Gastroesophageal sphincter (tissue), 3 donors: Measurements from ENCODE around the gene C1orf122.

Experiments used
- EP300 ChIP-seq: sonication (generic); formaldehyde crosslinking; IDR thresholded peaks from one replicate; pipeline ENCODE4 v1.6.1; 2017; ENCODE audit warnings: antibody characterized with exemption, mild to moderate bottlenecking
- POLR2A ChIP-seq, 2 donors: fragments of 450-650 bp; IDR thresholded peaks; one replicate each; pipeline ENCODE4 v1.6.1; 2017; ENCODE audit warnings: antibody characterized with exemption in 2 of 2, mild to moderate bottlenecking in 2 of 2, moderate library complexity in 1 of 2
- POLR2AphosphoS5 ChIP-seq: sonication (generic); formaldehyde crosslinking; IDR thresholded peaks from one replicate; pipeline ENCODE4 v1.6.1; 2017; ENCODE audit warnings: antibody characterized with exemption
- TF ChIP-seq, protein P1 (sequence below), 4 experiments: fragments of 200-600 bp in 2 of 4; fragments of 450-650 bp in 2 of 4; sonication (generic) in 1 of 4; IDR thresholded peaks; one replicate each; pipeline ENCODE4 v1.5.1; 2017 to 2019; ENCODE audit warnings: antibody characterized with exemption in 4 of 4, mild to moderate bottlenecking in 2 of 4, moderate library complexity in 2 of 4

DNA sequence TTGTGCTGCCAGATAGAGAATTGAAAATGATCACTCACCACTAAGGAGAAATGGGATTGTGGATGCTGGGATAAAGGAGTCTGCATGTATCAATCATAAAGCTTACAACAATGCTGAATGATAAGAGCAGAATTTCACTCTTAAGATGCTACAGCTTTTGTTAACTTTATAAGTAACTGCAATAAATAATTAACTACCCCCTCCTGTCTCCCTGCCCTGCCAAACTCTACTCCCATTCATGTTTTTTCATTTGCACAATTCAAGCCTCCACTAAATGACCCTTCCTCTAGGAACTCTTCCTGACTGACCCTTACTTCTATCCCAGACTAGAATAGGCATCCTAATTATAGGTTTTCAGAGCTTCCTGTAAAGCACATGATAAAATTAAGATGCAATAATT is 36.9 kb downstream of the C1orf122 start:
- no peak for TF ChIP-seq POLR2AphosphoS5
- TF ChIP-seq, protein P1, sequence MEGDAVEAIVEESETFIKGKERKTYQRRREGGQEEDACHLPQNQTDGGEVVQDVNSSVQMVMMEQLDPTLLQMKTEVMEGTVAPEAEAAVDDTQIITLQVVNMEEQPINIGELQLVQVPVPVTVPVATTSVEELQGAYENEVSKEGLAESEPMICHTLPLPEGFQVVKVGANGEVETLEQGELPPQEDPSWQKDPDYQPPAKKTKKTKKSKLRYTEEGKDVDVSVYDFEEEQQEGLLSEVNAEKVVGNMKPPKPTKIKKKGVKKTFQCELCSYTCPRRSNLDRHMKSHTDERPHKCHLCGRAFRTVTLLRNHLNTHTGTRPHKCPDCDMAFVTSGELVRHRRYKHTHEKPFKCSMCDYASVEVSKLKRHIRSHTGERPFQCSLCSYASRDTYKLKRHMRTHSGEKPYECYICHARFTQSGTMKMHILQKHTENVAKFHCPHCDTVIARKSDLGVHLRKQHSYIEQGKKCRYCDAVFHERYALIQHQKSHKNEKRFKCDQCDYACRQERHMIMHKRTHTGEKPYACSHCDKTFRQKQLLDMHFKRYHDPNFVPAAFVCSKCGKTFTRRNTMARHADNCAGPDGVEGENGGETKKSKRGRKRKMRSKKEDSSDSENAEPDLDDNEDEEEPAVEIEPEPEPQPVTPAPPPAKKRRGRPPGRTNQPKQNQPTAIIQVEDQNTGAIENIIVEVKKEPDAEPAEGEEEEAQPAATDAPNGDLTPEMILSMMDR (IDR thresholded peaks at IDR 0.05) = no peak
- no peak for TF ChIP-seq POLR2A (IDR thresholded peaks at IDR 0.05)
- no peak for TF ChIP-seq EP300
